ENCODE data around the gene STYX. TPM values are rescaled to one million over a fixed set of nuclear protein-coding genes. Genes with fewer than 3 reads are reported as not detected.

STYX gene
- total and polyA plus RNA-seq, 10 of the 15 experiments (the other 5 are each of a cell fraction or from before 2014, with no cell fraction given) = 5.0 to 15.3 (median 9.5) TPM

DNA sequence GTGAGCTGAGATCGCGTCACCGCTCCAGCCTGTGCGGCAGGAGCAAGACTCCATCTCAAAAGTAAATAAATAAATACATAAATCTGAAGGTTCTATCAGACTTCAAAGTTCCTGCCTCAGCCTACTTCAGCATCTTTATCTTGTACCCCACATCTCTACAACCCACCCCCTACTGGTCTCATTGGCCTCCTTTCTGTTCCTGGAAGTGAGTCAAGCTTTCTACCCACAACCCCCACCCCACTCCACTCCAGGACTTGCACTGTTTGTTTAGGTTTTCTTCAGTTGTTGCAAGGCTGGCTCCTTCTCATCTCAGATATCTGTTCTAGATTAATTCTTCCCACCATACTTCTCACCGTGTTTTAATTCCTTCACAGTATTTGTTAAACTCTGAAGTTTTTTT, 23.7 kb upstream of the STYX start:
- Histone ChIP-seq H3K4me3 (peak overlapping the region; percentile 91), H3K9me3 (replicated peaks; ENCODE audit: control insufficient read depth, insufficient read depth, low read length) (no peaks in the 10 kb centered on the region), H3K9ac (ENCODE audit: control insufficient read depth, insufficient read depth, low read length) (peak overlapping the region; percentile 88), H4K20me1 (ENCODE audit: control insufficient read depth, insufficient read depth) (no peaks in the 10 kb centered on the region), H3K4me2 (ENCODE audit: control insufficient read depth, insufficient read depth) (peak overlapping the region; percentile 82), H3K27me3 (replicated peaks in 1 of 2; ENCODE audit: control insufficient read depth in 2 of 2, insufficient read depth in 2 of 2, low read length in 1 of 2) (no peaks in the 10 kb centered on the region), H3K4me1 (ENCODE audit: control insufficient read depth, insufficient read depth, low read length) (peaks cover 4% of the 10 kb centered on the region; the same call in 1 of the 2 replicates), H3K36me3 (ENCODE audit: control insufficient read depth in 2 of 2, insufficient read depth in 2 of 2, low read length in 1 of 2) (peaks cover 0 to 12% of the 10 kb centered on the region in 2 experiments; a peak in 1 of 4 replicates), H3K27ac (ENCODE audit: control insufficient read depth, insufficient read depth) (peak overlapping the region; percentile 88), H3K79me2 (ENCODE audit: control insufficient read depth, insufficient read depth, low read length) (peaks cover 38% of the 10 kb centered on the region), H2AFZ (ENCODE audit: control insufficient read depth, low read depth, low read length) (peak overlapping the region; percentile 83)
- in situ Hi-C loops (cut with MboI) (no loop called here), intact Hi-C loops (cut with micrococcal nuclease; ENCODE audit: unreplicated experiment) (no loop called here)
- BruUV-seq (replicated peaks) = no TSS peak
- FAIRE-seq (no peak), ATAC-seq (peak; percentile 16), DNase-seq (ENCODE audit: low read depth, low spot score) (no peak)
- CTCF ChIA-PET = no interaction called here
- TF ChIP-seq MXI1 (IDR thresholded peaks at IDR 0.05; ENCODE audit: low read depth, low read length) (no peak), ESRRA (IDR thresholded peaks at IDR 0.05; ENCODE audit: low read length) (no peak), IRF5 (IDR thresholded peaks at IDR 0.05; ENCODE audit: borderline replicate concordance) (no peak)
- WGBS (ENCODE audit: insufficient coverage, insufficient replicate concordance, low lambda C conversion rate, missing lambda C conversion rate) = over 99% methylated on average over 5 of the region's 5 CpGs
- POLR2A ChIA-PET = interaction anchor here (0.8 kb wide), 1 partner anchor 8 kb away, joined by 4 read pairs; no protein-coding TSS in a partner anchor
- SMC1A ChIA-PET (ENCODE audit: uncharacterized antibody, unreplicated experiment) = no interaction called here
- RAD21 ChIA-PET (ENCODE audit: unreplicated experiment) = no interaction called here

All from GM12878 (cell line).